Esophagus muscularis mucosa (tissue), 4 donors: ENCODE results near the gene UBE2M. TPM values are rescaled to one million over a fixed set of nuclear protein-coding genes. Genes with fewer than 3 reads are reported as not detected.

ENCODE experiments used
- small RNA-seq, 3 donors: library from RNA; depleted of rRNA; stranded (forward); fragments of <200 nt; gene quantifications; one replicate each; pipeline ENCODE3, GENCODE V24; 2016
- total RNA-seq, 4 donors: library from RNA; depleted of rRNA; stranded (reverse); fragments of >200 nt; gene quantifications; one replicate each; pipeline versions ENCODE4 v1.1.0 to v1.2.1, GENCODE V29; 2016

UBE2M gene
- total RNA-seq, 4 donors from 2014 or later: 36.1 to 54.9 (median 45.8) TPM

Small RNA genes within 50 kb of the gene (small RNA-seq; reads per million reads assigned to genes)
- gene MIR6807 (0 to 0.34 (median 0) reads per million in 3 donors), gene RN7SL525P (0 reads per million in 3 donors)

Other genes starting within 250 kb of the UBE2M start
- 1 to 10 TPM; 2.9 to 4.9 (median 3.6) TPM for gene ZSCAN22, start 231.6 kb downstream of the UBE2M start, total RNA-seq
- 10 to 100 TPM in 2 of 4 donors, 1 to 10 TPM in 1, under 1 TPM in 1; 0.83 to 12.1 (median 9.5) TPM for gene A1BG, start 205.1 kb downstream of the UBE2M start, total RNA-seq
- 1 to 10 TPM in 1 of 4 donors, under 1 TPM in 3; 0.42 to 1.1 (median 0.92) TPM for gene ZNF497, start 195.9 kb downstream of the UBE2M start, total RNA-seq
- 1 to 10 TPM; 1.5 to 3.7 (median 2.1) TPM for gene ZNF837, start 177.6 kb downstream of the UBE2M start, total RNA-seq
- gene RPS5, start 171.3 kb downstream of the UBE2M start, total RNA-seq: 1,000 to 10,000 TPM; 1,137 to 2,200 (median 1,582) TPM
- gene RNF225, start 163.0 kb downstream of the UBE2M start, total RNA-seq: not detected
- 10 to 100 TPM; 11.6 to 24.2 (median 18.9) TPM for gene ZNF584, start 150.0 kb downstream of the UBE2M start, total RNA-seq
- 1 to 10 TPM; 3.7 to 6.7 (median 4.5) TPM for gene ZNF132, start 118.5 kb downstream of the UBE2M start, total RNA-seq
- gene ZNF324B, start 107.0 kb downstream of the UBE2M start, total RNA-seq: 1 to 10 TPM; 7.1 to 9.7 (median 8.3) TPM
- 10 to 100 TPM; 12.9 to 21.8 (median 15.6) TPM for gene ZNF324, start 91.5 kb downstream of the UBE2M start, total RNA-seq
- gene ZNF446, start 82.3 kb downstream of the UBE2M start, total RNA-seq: 10 to 100 TPM; 13.7 to 20.4 (median 17.0) TPM
- 10 to 100 TPM in 1 of 4 donors, 1 to 10 TPM in 3; 3.8 to 10.8 (median 4.6) TPM for gene SLC27A5, start 46.6 kb downstream of the UBE2M start, total RNA-seq
- 10 to 100 TPM in 2 of 4 donors, 1 to 10 TPM in 2; 8.8 to 20.0 (median 12.1) TPM for gene ZBTB45, start 38.8 kb downstream of the UBE2M start, total RNA-seq
- gene TRIM28, start 14.5 kb downstream of the UBE2M start, total RNA-seq: 100 to 1,000 TPM; 152 to 319 (median 264) TPM
- gene CHMP2A, start 3.5 kb downstream of the UBE2M start, total RNA-seq: 100 to 1,000 TPM; 124 to 145 (median 141) TPM
- gene MZF1, start 14.7 kb upstream of the UBE2M start, total RNA-seq: 10 to 100 TPM; 20.5 to 29.3 (median 22.4) TPM